GM12801 (cell line): ENCODE results near the gene FBXW2.

ENCODE experiments used
- TF ChIP-seq, protein P1 (sequence below): IDR thresholded peaks from one replicate; pipeline ENCODE4 v1.5.1; 2011; ENCODE audit warnings: control low read depth; ENCODE audit not compliant: insufficient read length; ENCODE audit errors: extremely low read depth

Gene FBXW2

DNA sequence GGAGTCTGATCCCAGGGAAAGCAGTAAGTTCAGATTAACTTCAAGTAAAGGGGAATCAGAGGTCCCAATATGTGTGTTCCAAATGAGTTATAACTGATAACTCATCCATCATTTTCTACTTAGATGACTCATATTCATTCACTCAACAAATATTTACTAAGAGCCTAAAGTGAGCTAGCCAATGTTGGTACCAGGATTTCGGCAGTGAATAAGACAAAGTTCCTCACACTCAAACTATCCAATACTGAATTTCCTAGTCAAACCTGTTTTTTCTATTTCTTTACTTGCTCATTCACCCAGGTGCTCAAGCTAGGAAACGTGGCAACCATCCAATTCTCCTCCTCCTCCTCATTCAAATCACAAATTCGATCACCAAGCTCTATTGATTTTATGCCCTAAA lies 25.8 kb downstream of the FBXW2 start:
- TF ChIP-seq, protein P1, sequence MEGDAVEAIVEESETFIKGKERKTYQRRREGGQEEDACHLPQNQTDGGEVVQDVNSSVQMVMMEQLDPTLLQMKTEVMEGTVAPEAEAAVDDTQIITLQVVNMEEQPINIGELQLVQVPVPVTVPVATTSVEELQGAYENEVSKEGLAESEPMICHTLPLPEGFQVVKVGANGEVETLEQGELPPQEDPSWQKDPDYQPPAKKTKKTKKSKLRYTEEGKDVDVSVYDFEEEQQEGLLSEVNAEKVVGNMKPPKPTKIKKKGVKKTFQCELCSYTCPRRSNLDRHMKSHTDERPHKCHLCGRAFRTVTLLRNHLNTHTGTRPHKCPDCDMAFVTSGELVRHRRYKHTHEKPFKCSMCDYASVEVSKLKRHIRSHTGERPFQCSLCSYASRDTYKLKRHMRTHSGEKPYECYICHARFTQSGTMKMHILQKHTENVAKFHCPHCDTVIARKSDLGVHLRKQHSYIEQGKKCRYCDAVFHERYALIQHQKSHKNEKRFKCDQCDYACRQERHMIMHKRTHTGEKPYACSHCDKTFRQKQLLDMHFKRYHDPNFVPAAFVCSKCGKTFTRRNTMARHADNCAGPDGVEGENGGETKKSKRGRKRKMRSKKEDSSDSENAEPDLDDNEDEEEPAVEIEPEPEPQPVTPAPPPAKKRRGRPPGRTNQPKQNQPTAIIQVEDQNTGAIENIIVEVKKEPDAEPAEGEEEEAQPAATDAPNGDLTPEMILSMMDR = no peak

DNA sequence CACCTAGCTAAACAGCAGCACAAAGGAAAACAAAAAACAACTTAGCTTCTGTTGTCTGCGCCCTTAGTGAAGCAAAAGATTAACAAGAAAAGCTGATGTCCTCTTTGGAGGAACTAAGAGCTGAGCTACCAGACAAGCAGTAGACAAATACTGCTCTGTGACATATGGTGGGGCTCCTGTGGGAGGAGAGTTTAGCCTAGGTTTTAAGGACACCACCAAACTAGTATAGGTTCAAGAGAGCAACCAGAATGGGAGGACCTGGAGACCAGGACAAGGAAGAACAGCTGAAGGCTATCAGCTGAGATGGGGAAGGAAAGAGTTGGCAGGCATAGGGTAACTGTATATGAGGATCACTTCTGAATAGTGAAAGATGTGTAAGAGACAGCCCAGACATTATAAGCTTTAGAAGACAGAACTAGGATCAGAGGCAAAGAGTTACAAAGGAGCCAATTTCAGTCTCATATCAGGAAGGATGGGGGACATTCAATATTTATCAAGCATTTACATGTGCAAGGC lies 27.2 kb downstream of the FBXW2 start:
- TF ChIP-seq, protein P1 = no peak

DNA sequence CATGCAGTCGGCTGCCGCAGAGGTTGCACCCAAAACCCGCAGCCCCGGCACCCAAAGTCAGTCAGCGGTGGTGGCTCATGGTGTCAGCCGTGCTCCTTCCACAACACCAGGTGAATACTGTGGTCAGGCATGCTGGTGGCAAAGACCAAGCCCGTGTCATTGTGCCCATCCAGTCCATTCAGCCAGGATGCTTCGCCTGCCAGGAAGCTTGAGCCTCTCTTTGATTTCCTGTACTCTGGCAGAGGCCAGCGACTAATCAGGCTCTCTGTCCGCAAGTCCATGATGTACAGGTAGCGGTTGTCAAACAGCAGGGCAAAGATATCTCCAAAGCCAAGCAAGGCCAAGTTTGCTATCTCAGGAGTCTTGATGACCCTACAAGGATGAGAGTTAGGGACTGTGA lies 28.7 kb downstream of the FBXW2 start:
- TF ChIP-seq, protein P1 = no peak

DNA sequence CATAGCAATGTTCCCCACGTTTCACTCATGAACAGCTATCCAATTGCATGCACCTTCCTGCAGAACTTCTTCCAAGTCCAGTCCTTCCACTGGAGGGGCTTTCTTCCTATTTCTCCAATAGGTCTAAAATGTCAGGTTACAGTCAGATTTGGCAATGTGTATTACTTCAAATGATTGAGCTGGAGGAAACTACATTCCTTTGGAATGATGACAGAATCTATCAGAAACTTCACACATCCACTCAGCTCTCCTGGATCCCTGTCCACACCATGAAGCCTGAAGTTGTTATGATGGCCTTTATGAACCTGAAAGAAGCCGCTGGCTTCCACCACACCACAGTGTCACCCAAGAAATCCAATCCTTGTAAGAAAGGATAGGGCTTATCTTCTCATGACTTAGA lies 32.2 kb downstream of the FBXW2 start:
- TF ChIP-seq, protein P1 = no peak

DNA sequence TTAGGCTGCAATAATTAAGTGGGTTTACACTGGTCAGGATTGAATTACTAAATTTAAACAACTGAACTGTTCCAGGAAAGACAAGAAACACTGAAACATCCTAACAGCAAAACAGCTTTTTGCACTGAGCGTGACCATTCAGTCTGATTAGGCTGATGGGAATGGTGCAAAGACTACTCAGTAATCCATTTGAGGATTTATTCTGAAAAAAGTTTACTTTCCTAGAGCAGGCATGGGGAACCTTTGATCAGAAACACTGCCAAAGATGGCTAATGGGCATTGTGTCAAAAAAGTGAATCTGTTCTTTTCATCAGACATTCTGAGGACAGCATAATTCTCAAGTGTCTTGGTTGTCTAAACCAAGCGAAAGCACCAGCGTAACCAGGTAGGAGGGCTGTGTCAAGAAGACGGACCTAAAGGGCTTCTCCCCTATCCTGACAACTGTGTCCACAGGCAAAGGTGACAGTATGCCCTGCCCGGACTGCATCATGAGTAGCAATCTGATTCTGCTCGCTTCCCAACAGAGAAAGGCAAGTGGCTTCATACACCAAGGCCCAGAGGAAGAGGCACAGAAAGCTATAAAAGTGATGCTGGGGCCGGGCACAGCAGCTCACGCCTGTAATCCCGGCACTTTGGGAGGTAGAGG lies 33.3 kb downstream of the FBXW2 start:
- TF ChIP-seq, protein P1 = no peak

DNA sequence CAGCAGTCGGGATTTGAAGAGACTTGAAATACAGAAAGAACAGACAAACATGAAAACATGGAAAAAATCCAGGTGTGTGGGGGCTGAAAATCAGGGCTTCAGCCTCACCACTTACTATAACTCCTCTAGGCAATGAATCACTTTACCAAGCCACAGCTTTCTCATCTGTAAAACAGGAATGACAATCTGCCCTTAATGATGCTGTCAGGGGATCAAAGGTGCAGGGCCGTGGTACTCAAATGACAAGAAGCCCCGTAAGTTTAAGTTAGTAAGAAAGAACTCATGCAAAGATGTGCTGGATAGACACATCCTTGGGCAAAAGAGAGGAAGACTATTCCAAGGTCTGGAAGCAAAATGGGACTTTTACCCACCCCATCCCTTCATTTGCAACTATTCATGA lies 34.7 kb downstream of the FBXW2 start:
- TF ChIP-seq, protein P1 = no peak

DNA sequence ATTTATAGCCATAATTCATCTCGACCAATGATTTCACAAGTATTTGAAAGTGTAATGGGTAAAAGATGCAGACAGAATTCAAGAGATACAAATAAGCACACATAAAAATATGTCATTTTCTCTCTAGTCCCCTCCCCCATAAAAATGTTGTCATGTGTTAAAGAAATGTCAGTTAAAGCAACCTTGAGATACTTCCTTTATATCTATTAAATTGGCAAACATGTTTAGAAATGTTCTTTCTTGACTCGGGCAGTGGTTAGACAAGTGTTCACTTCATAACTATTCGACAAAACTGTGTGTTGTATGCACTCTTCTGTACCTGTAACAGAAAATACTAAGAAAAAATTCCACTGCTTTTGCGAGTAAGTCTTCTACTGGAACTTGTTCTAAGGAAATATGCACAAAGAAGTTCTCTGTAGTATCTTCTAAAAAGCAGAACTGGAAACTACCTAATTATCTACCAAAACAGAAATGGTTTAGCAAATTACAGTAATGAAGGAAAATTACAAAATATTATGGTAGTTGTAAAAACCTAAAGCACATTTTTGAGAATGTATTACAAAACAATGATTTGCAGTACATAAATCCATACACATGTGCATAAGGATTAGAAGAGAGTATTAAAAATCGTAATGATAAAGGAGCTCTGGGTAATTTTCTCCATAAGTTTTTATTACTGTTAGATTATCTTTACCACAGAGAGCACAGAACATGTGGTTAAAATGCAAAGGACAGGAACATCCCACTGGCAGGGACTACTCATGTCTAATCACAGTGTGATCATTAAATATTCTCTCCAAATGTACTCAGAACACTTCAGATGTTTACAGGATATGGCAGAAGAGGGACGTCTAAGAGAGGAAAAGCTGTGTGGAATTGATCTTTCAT lies 35.9 kb downstream of the FBXW2 start:
- TF ChIP-seq, protein P1 = no peak
